HG02840 (cell line): ENCODE results near the gene POLN.
A peak's percentile ranks its signal among the peaks of the same experiment; 100 is the strongest.
"Not testable (repeated sequence)": the region's sequence is repeated elsewhere in the genome, so short reads cannot be mapped to it uniquely, and the experiment has no call there.

Experiments used
- ATAC-seq: cut with Tn5 transposase; IDR thresholded peaks from one replicate; pipeline ENCODE4 v1.9.1; 2021; ENCODE audit warnings: mild to moderate bottlenecking, moderate library complexity, moderate number of reproducible peaks; ENCODE audit not compliant: unreplicated experiment, low FRiP score

The POLN gene

GRCh38 chr4:2047031-2047660 is 194.8 kb downstream of the POLN start:
- no peak for ATAC-seq

DNA sequence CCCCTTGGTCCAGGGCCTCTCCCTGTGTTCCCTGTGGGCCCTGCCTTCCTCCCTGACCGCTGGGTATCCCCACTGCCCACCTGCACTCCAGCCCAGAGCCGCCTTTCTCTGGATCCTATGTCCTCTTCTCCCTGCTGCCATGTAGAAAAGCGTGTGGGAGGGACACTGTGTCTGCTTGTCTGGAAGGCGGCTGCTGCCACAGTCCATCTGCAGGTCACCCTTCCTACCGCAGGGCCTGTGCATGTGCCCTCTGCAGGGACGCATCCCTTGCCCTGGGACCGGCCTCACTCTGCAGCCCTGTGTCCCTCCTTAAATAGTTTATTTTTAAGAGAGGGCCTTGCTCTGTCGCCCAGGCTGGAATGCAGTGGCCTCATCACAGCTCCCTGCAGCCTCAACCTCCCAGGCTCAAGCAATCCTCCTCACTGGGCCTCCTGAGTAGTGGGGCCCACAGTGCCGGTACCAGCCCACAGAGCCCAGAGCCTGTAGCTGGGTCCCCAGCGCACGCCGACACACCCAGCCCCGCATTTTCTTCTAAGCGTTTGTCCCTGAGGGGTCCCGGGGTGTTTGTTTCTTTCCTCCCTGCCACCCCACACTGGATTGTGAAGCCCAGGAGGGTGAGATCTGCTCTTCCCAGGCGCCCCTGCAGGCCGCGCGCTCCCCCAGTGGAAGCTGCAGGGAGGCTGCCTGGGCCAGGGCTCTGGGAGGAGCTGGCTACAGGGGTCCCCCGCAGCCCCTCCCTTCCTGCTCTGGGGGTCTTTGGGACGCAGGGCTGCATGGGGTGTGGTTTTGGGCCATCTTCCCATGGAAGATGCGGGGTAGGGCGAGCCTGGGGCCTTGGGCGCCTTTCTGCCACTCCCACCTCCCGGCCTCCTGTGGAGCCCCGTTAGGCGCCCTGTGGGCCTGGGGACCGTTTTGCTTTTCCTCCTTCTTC is 195.6 kb downstream of the POLN start:
- ATAC-seq: no peak

DNA sequence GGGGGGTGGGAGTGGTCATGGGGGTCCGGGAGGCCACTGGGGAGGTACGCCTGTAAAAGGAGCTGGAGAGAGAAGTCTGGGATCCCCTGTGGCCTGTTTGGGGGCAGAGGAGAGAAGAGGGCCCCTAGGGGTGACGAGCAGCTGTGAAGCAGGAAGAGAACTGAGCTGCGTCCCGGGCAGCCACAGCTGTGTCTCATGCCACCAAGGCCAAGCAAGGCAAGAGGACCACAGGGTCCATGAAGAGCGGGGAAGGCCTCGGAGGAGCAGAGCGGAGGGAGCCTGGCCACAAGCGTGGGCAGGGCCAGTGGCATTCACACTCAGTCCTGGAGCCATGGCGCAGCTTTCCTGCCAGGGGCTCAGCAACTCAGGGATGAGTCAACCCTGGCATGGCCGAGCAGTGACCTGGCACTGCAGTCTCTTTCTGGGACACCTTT is 196.4 kb downstream of the POLN start:
- ATAC-seq: no peak

GRCh38 chr4:2044542-2045517 is 197.1 kb downstream of the POLN start:
- no peak for ATAC-seq

GRCh38 chr4:2044119-2044485 is 197.8 kb downstream of the POLN start:
- ATAC-seq: no peak

DNA sequence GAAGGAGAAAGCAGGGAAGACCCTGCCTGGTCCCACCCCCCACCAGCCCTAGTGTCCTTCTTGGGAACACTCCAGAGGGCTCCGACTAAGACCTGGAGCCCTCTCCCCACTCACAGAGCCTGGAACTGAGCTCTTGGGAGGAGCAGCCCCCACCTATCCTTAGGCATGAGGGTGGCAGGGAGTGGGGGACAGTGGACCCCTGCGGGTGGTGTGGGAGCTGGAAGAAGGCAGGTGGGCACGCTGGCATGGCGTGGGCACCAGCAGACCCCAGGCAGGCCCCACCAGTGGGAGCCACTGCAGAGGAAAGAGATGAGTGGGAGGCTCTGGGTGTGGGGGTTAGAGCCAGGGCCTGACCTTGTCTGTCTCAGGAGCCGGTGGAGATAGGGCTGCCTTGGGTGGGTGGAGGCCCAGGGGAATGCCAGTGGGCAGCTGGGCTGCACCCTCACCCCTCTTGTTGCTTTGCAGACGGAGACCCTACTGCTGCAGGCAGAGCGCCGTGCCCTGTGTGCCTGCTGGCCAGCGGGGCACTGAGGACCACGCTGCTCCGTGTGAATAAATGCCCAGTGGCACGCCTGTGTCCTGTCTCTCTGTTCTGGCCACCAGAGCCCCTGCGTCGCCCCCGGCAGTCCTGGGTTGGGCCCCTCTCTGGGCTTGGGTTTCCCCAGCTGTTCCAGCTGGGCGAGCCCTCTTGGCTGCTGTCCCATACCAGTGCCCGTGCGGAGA is 198.4 kb downstream of the POLN start:
- no peak for ATAC-seq

DNA sequence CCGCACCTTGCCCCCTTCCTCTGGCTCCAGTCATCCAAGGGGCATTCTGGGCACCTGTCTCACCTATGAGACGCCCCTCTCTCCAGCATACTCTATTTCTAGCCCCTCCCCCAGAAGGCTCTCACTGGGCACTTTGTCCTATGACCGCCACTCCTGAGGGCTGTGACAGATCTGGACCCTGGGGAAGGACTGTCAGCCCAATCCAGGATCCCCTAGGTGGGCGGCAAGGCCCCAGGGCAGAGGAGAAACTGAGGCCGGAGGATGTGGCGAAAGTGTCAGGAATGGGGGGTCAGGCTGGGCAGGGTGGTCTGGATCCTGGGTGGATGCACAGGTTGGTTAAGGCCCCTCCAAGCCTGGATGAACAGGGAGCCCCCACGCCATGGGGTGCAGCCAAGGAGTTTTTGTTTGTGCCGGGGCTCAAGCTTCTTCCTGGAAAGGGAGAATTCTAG is 198.9 kb downstream of the POLN start:
- ATAC-seq: no peak

DNA sequence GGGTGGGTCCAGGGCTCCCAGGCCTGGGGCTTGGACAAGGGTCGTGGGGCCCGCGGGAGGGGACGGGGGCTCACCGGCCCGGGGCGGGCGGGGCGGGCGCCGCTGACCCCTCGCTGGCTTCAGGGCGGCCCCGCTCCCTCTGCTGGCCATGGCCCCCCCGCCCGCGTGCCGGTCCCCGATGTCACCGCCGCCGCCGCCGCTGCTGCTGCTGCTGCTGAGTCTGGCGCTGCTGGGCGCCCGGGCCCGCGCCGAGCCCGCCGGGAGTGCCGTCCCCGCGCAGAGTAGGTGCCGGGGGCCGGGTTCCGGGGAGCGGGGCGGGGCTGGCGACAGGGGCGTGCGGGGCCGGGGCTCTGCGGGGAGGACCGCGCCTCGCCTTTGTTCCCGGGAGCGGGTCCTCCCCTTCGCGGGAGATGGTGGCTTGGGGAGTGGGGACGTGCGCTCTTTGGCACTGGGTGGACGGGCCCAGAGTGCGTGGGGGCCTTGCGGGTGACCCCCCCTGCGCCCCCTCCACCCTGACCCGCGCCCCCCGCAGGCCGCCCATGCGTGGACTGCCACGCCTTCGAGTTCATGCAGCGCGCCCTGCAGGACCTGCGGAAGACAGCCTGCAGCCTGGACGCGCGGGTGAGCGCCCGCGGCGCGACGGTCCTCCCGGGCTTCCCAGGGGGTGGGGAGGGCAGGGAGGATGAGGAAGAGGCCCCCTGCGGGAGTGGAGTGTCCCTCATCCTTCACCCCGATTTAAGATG is 199.5 kb downstream of the POLN start:
- no peak for ATAC-seq

- ATAC-seq: peak; percentile 55
Observed at GRCh38 chr4:2041239-2042130, 200.4 kb downstream of the POLN start.

DNA sequence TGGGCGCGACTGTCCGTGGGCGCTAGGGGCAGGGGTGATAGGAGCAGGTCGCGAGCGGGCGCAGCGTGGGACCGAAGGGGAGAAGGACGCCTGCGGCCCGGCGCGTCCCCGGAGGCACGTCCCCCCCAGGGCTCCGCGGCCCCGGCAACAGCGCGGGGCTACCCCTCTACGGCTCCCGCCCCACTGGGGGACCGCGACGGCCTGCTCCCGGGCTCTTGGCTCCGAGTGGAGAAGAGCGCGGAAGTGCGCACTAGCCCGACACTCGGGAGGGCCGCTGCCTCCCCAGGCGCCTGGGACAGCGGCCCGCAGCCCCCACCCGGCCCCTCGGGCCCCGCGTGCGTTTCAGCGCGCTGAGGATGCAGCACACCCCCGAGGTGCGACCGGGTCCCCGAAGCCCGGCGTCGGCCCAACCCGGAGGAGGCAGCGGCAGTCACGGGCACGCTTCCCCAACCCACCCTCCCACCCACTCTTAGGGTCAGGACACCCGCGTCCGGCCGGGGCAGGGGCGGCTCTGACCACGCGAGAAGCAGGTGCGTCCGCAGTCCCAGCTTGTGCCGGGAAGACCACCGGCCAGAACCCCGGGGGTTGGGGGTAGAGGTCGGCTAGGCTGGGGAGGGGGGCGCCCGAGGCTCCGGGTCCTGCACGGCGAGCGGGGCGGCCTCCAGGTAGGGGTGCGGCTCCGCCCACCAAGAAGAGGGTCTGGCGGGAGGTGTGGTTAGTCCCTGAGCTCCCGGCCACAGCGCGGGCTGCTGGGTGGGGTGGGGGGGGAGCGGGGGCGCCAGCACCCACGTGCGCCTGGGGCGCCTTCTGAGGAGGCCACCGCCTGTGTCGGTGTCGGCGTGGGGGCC is 201.3 kb downstream of the POLN start:
- ATAC-seq: no peak

DNA sequence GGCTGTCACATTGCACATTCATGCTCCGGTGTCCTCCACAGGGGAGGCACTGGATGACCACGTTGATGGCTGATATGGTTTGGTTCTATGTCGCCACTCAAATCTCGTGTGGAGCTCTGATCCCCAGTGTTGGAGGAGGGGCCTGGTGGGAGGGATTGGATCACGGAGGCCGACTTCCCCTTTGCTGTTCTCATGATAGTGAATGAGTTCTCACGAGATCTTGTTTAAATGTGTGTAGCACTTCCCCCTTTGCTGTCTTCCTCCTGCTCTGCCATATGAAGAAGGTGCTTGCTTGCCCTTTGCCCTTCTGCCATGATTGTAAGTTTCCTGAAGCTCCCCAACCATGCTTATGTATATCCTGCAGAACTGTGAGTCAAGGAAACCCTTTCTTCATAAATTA is 205.1 kb downstream of the POLN start:
- no peak for ATAC-seq

- ATAC-seq: no peak
Observed at GRCh38 chr4:2036327-2036726, 205.6 kb downstream of the POLN start.

DNA sequence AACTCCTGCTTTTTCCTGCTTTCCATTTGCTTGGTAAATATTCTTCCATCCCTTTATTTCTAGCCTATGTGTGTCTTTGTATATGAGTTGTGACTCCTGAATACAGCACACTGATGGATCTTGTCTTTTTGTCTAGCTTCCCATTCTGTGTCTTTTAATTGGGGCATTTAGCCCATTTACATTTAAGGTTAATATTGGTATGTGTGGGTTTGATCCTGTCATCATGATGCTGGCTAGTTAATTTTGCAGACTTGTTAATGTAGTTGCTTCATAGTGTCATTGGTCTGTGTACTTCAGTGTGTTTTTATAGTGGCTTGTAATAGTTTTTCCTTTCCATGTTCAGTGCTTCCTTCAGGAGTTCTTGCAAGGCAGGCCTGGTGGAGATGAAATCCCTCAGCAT is 210.8 kb downstream of the POLN start:
- ATAC-seq: not testable (repeated sequence)

DNA sequence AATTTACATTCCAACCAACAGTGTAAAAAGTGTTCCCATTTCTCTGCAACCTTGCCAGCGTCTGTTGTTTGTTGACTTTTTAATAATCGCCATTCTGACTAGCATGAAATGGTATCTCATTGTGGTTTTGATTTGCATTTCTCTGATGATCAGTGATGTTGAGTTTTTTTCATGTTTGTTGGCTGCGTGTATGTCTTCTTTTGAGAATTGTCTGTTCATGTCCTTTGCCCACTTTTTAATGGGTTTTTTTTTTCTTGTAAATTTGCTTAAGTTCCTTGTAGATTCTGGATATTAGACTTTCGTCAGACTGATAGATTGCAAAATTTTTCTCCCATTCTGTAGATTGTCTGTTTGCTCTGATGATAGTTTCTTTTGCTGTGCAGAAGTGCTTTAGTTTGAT is 214.8 kb downstream of the POLN start:
- ATAC-seq: not testable (repeated sequence)

- no peak for ATAC-seq
Observed at GRCh38 chr4:2025817-2026216, 216.1 kb downstream of the POLN start.

- no peak for ATAC-seq
Observed at GRCh38 chr4:2024683-2025082, 217.2 kb downstream of the POLN start.
